ENCODE measurements around the gene CCDC13. TPM values are rescaled to one million over a fixed set of nuclear protein-coding genes. Genes with fewer than 3 reads are reported as not detected.
A peak's percentile ranks its signal among the peaks of the same experiment; 100 is the strongest.

Gene CCDC13
- total RNA-seq, 1 experiment from 2014 or later = 2.3 TPM

DNA sequence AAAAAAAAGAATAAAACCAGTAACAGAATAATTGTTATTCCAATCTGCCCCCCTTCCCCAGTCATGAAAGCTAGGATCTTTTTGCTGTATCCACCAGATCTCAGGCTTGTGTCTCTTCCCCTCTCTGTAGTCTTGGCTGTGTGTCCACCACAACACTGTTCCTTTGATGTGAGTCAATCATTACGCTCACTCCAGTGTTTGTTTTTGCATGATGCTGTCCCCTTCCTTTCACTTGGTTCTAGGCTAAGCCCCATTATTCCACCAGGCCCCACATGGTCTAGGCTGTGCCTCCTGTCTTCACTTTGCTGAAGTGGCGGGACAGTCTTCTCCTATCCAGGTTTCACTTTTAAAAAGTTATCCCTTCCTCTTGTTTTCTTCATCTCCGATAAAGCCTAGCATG is 49.8 kb upstream of the CCDC13 start:
- Histone ChIP-seq H4K20me1 (ENCODE audit: insufficient read depth) (no peaks in the 10 kb centered on the region), H2AFZ (ENCODE audit: low read depth, low read length, poor library complexity, severe bottlenecking) (peak overlapping the region; percentile 13), H3K4me3 (replicated peaks in 1 of 2; ENCODE audit: low read depth in 1 of 2, low read length in 2 of 2) (no peak overlapping the region), H3K9me3 (ENCODE audit: control insufficient read depth in 1 of 2, insufficient read depth in 1 of 2, low read depth in 1 of 2, low read length in 2 of 2) (no peaks in the 10 kb centered on the region), H3K9me2 (ENCODE audit: insufficient read depth) (no peaks in the 10 kb centered on the region), H3K4me2 (ENCODE audit: low read length) (no peak overlapping the region), H3K9ac (ENCODE audit: low read length) (no peak overlapping the region), H3K27ac (ENCODE audit: low read depth, low read length) (no peak overlapping the region), H3K4me1 (ENCODE audit: control insufficient read depth in 1 of 2, insufficient read depth in 2 of 2, low read length in 2 of 2) (peaks cover 2 to 15% of the 10 kb centered on the region in 2 experiments; a peak in 2 of 4 replicates), H3K27me3 (ENCODE audit: insufficient read depth, low read length) (no peaks in the 10 kb centered on the region), H3K36me3 (ENCODE audit: control insufficient read depth in 1 of 2, insufficient read depth in 2 of 2, low read length in 2 of 2) (no peaks in the 10 kb centered on the region), H3K79me2 (ENCODE audit: insufficient read depth, low read length) (no peaks in the 10 kb centered on the region)
- RAD21 ChIA-PET (ENCODE audit: low non-redundant PET in 1 of 2, low total read pairs in 2 of 2, uncharacterized antibody in 2 of 2, unreplicated experiment in 2 of 2) = no interaction called here
- TF ChIP-seq YY1 (IDR thresholded peaks at IDR 0.05; ENCODE audit: extremely low read depth, insufficient replicate concordance, low read depth, low read length) = no peak
- no peak for TF ChIP-seq POLR2AphosphoS5 (IDR thresholded peaks at IDR 0.05; ENCODE audit: low read depth, low read length)
- TF ChIP-seq, protein P1, sequence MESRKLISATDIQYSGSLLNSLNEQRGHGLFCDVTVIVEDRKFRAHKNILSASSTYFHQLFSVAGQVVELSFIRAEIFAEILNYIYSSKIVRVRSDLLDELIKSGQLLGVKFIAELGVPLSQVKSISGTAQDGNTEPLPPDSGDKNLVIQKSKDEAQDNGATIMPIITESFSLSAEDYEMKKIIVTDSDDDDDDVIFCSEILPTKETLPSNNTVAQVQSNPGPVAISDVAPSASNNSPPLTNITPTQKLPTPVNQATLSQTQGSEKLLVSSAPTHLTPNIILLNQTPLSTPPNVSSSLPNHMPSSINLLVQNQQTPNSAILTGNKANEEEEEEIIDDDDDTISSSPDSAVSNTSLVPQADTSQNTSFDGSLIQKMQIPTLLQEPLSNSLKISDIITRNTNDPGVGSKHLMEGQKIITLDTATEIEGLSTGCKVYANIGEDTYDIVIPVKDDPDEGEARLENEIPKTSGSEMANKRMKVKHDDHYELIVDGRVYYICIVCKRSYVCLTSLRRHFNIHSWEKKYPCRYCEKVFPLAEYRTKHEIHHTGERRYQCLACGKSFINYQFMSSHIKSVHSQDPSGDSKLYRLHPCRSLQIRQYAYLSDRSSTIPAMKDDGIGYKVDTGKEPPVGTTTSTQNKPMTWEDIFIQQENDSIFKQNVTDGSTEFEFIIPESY (IDR thresholded peaks at IDR 0.05; ENCODE audit: extremely low read depth, insufficient replicate concordance, low read length) = no peak
- TF ChIP-seq CEBPB (IDR thresholded peaks at IDR 0.05; ENCODE audit: low read depth) = no peak
- no peak for TF ChIP-seq ZFX (IDR thresholded peaks at IDR 0.05)
- TF ChIP-seq JUND (IDR thresholded peaks at IDR 0.05) = no peak
- no peak for TF ChIP-seq TCF7L2 (IDR thresholded peaks at IDR 0.05; ENCODE audit: borderline replicate concordance, extremely low read depth, insufficient read depth, insufficient read length)
- no peak for TF ChIP-seq EZH2phosphoT487 (IDR thresholded peaks at IDR 0.05; ENCODE audit: borderline replicate concordance)
- TF ChIP-seq, protein P2, sequence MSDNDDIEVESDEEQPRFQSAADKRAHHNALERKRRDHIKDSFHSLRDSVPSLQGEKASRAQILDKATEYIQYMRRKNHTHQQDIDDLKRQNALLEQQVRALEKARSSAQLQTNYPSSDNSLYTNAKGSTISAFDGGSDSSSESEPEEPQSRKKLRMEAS (IDR thresholded peaks at IDR 0.05) = no peak
- TF ChIP-seq, protein P3, sequence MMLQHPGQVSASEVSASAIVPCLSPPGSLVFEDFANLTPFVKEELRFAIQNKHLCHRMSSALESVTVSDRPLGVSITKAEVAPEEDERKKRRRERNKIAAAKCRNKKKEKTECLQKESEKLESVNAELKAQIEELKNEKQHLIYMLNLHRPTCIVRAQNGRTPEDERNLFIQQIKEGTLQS (IDR thresholded peaks at IDR 0.05) = no peak
- TF ChIP-seq ZNF274 (IDR thresholded peaks at IDR 0.05; ENCODE audit: low read depth, low read length) = no peak
- TF ChIP-seq CBX3 (IDR thresholded peaks at IDR 0.05; ENCODE audit: low read depth) = no peak
- intact Hi-C loops (cut with micrococcal nuclease) = loop anchor here (10.0 kb wide), 1 partner anchor 278 kb away; no protein-coding TSS in a partner anchor
- ATAC-seq = peak; percentile 44
- no TSS peak for BruUV-seq (replicated peaks)
- CTCF ChIA-PET = interaction anchor here (0.6 to 1.2 kb wide), 2 partner anchors 8 to 275 kb away, joined by 3 to 7 read pairs; no protein-coding TSS in a partner anchor
- no peak for DNase-seq (ENCODE audit: low read depth, low spot score)
- POLR2A ChIA-PET = no interaction called here

Data from HCT116 (cell line).